Gastrocnemius medialis (tissue), 4 donors: ENCODE data around the gene SYT6. TPM values are rescaled to one million over a fixed set of nuclear protein-coding genes. Genes with fewer than 3 reads are reported as not detected.

Experiments
- ATAC-seq, 2 donors: fragments of 150-250 bp; one replicate each; pipeline ENCODE4 v1.9.1; 2016
- DNase-seq, 2 donors: peaks; one replicate each; pipeline ENCODE4 v3.0.0-alpha.2; 2019
- H3K27ac ChIP-seq, 4 donors: fragments of 200-600 bp; sonication (generic); 1 replicate in 1 of 4; 2 replicates in 3 of 4; pipeline ENCODE4 v1.5.1; 2016 to 2018; ENCODE audit warnings: mild to moderate bottlenecking in 2 of 4, moderate library complexity in 1 of 4
- H3K27me3 ChIP-seq, 3 donors: fragments of 200-600 bp; sonication (generic) in 2 of 3; 1 replicate in 1 of 3; 2 replicates in 2 of 3; pipeline versions ENCODE4 v1.5.1 to v1.6.0; 2016 to 2019; ENCODE audit warnings: mild to moderate bottlenecking in 1 of 3, moderate library complexity in 1 of 3
- H3K36me3 ChIP-seq, 2 donors: fragments of 200-600 bp; sonication (generic) in 1 of 2; one replicate each; pipeline ENCODE4 v1.5.1; 2017 to 2018
- H3K4me1 ChIP-seq, 2 donors: fragments of 200-600 bp; sonication (generic) in 1 of 2; one replicate each; pipeline ENCODE4 v1.5.1; 2016 to 2017; ENCODE audit warnings: mild to moderate bottlenecking in 2 of 2
- H3K4me3 ChIP-seq, 4 donors: fragments of 200-600 bp; sonication (generic) in 3 of 4; 1 replicate in 1 of 4; 2 replicates in 3 of 4; pipeline ENCODE4 v1.5.1; 2016 to 2019; ENCODE audit warnings: mild to moderate bottlenecking in 2 of 4
- H3K9me3 ChIP-seq, 3 donors: fragments of 200-600 bp; sonication (generic) in 2 of 3; 1 replicate in 1 of 3; 2 replicates in 2 of 3; pipeline ENCODE4 v1.5.1; 2016 to 2019
- POLR2A ChIP-seq, 2 donors: fragments of 450-650 bp; IDR thresholded peaks; one replicate each; pipeline ENCODE4 v1.6.1; 2017; ENCODE audit warnings: antibody characterized with exemption in 2 of 2, mild to moderate bottlenecking in 2 of 2, moderate library complexity in 2 of 2
- in situ Hi-C, 4 donors: fragments of 200-750 bp; cut with MboI; loops; one replicate each; pipeline versions ENCODE4 v1.15.0 to v1.8.0; 2017; ENCODE audit warnings: low sequenced_read_pairs in 4 of 4
- intact Hi-C: fragments of 100-400 bp; cut with DNase I; formaldehyde crosslinking; loops from one replicate; pipeline ENCODE4 v1.15.1; 2023; ENCODE audit warnings: low total_unique reads
- total RNA-seq, 4 donors: library from RNA; depleted of rRNA; stranded (reverse); fragments of >200 nt; gene quantifications; one replicate each; pipeline versions ENCODE4 v1.1.0 to v1.2.3, GENCODE V29; 2016
- TF ChIP-seq, protein P1 (sequence below), 5 experiments: fragments of 450-650 bp in 3 of 5; fragments of 200-600 bp in 2 of 5; sonication (generic) in 2 of 5; IDR thresholded peaks in 4 of 5; conservative IDR thresholded peaks in 1 of 5; 1 replicate in 4 of 5; 2 replicates in 1 of 5; pipeline ENCODE4 v1.5.1; 2016 to 2019; ENCODE audit warnings: antibody characterized with exemption in 5 of 5, mild to moderate bottlenecking in 3 of 5, moderate library complexity in 3 of 5

The SYT6 gene
- total RNA-seq, 4 donors from 2014 or later: 0.20 TPM; not detected in 3

- DNase-seq (no peak), ATAC-seq (no peak)
- Histone ChIP-seq H3K27ac (no peak overlapping the region), H3K36me3 (no peaks in the 10 kb centered on the region), H3K9me3 (no peaks in the 10 kb centered on the region), H3K4me1 (peaks cover 13 to 17% of the 10 kb centered on the region in 2 donors), H3K4me3 (no peak overlapping the region), H3K27me3 (no peaks in the 10 kb centered on the region)
- no peak for TF ChIP-seq POLR2A (IDR thresholded peaks at IDR 0.05)
- TF ChIP-seq, protein P1, sequence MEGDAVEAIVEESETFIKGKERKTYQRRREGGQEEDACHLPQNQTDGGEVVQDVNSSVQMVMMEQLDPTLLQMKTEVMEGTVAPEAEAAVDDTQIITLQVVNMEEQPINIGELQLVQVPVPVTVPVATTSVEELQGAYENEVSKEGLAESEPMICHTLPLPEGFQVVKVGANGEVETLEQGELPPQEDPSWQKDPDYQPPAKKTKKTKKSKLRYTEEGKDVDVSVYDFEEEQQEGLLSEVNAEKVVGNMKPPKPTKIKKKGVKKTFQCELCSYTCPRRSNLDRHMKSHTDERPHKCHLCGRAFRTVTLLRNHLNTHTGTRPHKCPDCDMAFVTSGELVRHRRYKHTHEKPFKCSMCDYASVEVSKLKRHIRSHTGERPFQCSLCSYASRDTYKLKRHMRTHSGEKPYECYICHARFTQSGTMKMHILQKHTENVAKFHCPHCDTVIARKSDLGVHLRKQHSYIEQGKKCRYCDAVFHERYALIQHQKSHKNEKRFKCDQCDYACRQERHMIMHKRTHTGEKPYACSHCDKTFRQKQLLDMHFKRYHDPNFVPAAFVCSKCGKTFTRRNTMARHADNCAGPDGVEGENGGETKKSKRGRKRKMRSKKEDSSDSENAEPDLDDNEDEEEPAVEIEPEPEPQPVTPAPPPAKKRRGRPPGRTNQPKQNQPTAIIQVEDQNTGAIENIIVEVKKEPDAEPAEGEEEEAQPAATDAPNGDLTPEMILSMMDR (IDR thresholded peaks at IDR 0.05 in 4 of 5, conservative IDR thresholded peaks at IDR 0.05 in 1 of 5): no peak
- in situ Hi-C loops: loop anchor here in 1 of 4 donors (25.0 kb wide), 1 partner anchor 92 kb away; the partner anchor contains the start of gene OLFML3
- intact Hi-C loops: loop anchor here (5.0 kb wide), 1 partner anchor 102 kb away; the partner anchor contains the start of gene OLFML3
These were observed 74.0 kb downstream of the SYT6 start for GRCh38 chr1:114079596-114080190.

DNA sequence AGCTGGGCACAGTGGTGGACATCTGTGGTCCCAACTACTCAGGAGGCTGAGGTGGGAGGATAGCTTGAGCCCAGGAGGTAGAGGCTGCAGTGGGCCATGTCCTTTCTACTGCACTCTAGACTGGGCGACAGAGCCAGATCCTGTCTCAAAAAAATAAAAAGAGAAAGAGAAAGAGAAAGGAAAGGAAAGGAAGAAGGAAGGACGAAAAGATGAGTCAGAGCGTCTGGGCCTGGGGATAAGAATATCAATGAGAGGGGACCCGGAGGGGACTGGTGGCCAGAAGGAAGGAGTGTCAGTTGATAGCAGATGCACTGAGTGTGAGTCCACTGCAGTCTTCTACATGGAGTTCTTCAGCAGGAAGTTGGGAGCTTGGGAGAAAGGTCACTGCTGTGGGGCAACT, 75.6 kb downstream of the SYT6 start:
- in situ Hi-C loops (loop anchor here in 1 of 4 donors (25.0 kb wide), 1 partner anchor 91 kb away; the partner anchor contains the start of gene OLFML3), intact Hi-C loops (loop anchor here (5.0 kb wide), 1 partner anchor 101 kb away; the partner anchor contains the start of gene OLFML3)
- ATAC-seq: no peak

DNA sequence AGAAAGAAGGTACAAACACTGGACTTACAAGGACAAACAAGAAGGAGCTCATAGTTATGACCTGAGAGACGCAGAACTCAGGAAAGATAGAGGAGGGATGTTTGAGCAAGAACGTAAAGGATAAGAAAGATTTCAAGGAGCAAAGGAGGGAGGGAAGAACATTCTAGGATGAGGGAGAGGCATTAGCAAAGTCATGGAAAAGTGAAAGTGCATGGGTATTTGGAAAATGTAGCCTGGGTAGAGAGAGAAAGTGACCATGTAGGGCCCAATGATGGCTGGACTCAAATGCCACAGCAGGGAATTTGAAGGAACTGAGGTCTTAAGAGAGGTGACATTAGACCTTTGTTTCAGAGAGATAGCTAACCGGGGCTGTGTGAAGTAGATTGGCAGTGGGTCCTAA, 76.5 kb downstream of the SYT6 start:
- Histone ChIP-seq H3K36me3 (no peaks in the 10 kb centered on the region), H3K27ac (no peak overlapping the region), H3K27me3 (no peaks in the 10 kb centered on the region), H3K4me3 (no peak overlapping the region), H3K4me1 (peaks cover 7 to 13% of the 10 kb centered on the region in 2 donors), H3K9me3 (no peaks in the 10 kb centered on the region)
- DNase-seq: no peak
- TF ChIP-seq POLR2A (IDR thresholded peaks at IDR 0.05): no peak
- TF ChIP-seq, protein P1 (IDR thresholded peaks at IDR 0.05 in 4 of 5, conservative IDR thresholded peaks at IDR 0.05 in 1 of 5): no peak
- intact Hi-C loops: loop anchor here (5.0 kb wide), 1 partner anchor 100 kb away; the partner anchor contains the start of gene OLFML3
- in situ Hi-C loops: loop anchor here in 1 of 4 donors (25.0 kb wide), 1 partner anchor 90 kb away; the partner anchor contains the start of gene OLFML3
- ATAC-seq: no peak

More for the DNA sequence above, 75.6 kb downstream of the SYT6 start:
- Histone ChIP-seq H3K9me3 (no peaks in the 10 kb centered on the region), H3K4me3 (no peak overlapping the region), H3K36me3 (no peaks in the 10 kb centered on the region), H3K27ac (no peak overlapping the region), H3K4me1 (peaks cover 13 to 17% of the 10 kb centered on the region in 2 donors), H3K27me3 (no peaks in the 10 kb centered on the region)
- DNase-seq: no peak
- no peak for TF ChIP-seq POLR2A (IDR thresholded peaks at IDR 0.05)
- TF ChIP-seq, protein P1 (IDR thresholded peaks at IDR 0.05 in 4 of 5, conservative IDR thresholded peaks at IDR 0.05 in 1 of 5): no peak

- no peak for ATAC-seq
- Histone ChIP-seq H3K9me3 (no peaks in the 10 kb centered on the region), H3K4me1 (peaks cover 3 to 4% of the 10 kb centered on the region in 2 donors), H3K27ac (no peak overlapping the region), H3K36me3 (no peaks in the 10 kb centered on the region), H3K4me3 (no peak overlapping the region), H3K27me3 (no peaks in the 10 kb centered on the region)
- in situ Hi-C loops (loop anchor here in 1 of 4 donors (25.0 kb wide), 1 partner anchor 89 kb away; the partner anchor contains the start of gene OLFML3), intact Hi-C loops (loop anchor here (5.0 kb wide), 1 partner anchor 99 kb away; the partner anchor contains the start of gene OLFML3)
- DNase-seq: no peak
- TF ChIP-seq, protein P1 (IDR thresholded peaks at IDR 0.05 in 4 of 5, conservative IDR thresholded peaks at IDR 0.05 in 1 of 5): no peak
- no peak for TF ChIP-seq POLR2A (IDR thresholded peaks at IDR 0.05)
These were observed 77.4 kb downstream of the SYT6 start for GRCh38 chr1:114076308-114076707.
